Fibroblast of lung (primary cell): ENCODE measurements around the gene ESPN.

ENCODE experiments used
- CTCF ChIP-seq, 2 donors: IDR thresholded peaks in 1 of 2; conservative IDR thresholded peaks in 1 of 2; 1 replicate in 1 of 2; 2 replicates in 1 of 2; pipeline ENCODE4 v1.5.1; 2011 to 2012; ENCODE audit warnings: low read length in 2 of 2, control low read depth in 1 of 2, inconsistent platforms in 1 of 2, low read depth in 1 of 2, mild to moderate bottlenecking in 1 of 2
- EZH2 ChIP-seq: IDR thresholded peaks from 2 replicates; pipeline ENCODE4 v1.5.1; 2012; ENCODE audit warnings: low read length, control low read depth, mild to moderate bottlenecking; ENCODE audit errors: missing control alignments

GRCh38 chr1:6481820-6482219, 57.2 kb downstream of the ESPN start:
- no peak for TF ChIP-seq CTCF (conservative IDR thresholded peaks at IDR 0.05 in 1 of 2, IDR thresholded peaks at IDR 0.05 in 1 of 2; ENCODE audit: low read depth in 1 of 2, low read length in 2 of 2)
- no peak for TF ChIP-seq EZH2
